ENCODE results near the gene LAG3.
A peak's percentile ranks its signal among the peaks of the same experiment; 100 is the strongest.

LAG3 gene

GRCh38 chr12:6753772-6754356, 18.5 kb upstream of the LAG3 start:
- no peak for DNase-seq (ENCODE audit: low read depth)
- H3K4me3 ChIP-seq (ENCODE audit: low read depth, low read length): no peak overlapping the region
- TF ChIP-seq CTCF (IDR thresholded peaks at IDR 0.05; ENCODE audit: low read depth, low read length, missing control alignments): peak; percentile 92

GRCh38 chr12:6754411-6754810, 17.9 kb upstream of the LAG3 start:
- no peak overlapping the region for H3K4me3 ChIP-seq (ENCODE audit: low read depth, low read length)
- TF ChIP-seq CTCF (IDR thresholded peaks at IDR 0.05; ENCODE audit: low read depth, low read length, missing control alignments): no peak
- DNase-seq (ENCODE audit: low read depth): no peak

- no peak for TF ChIP-seq CTCF (IDR thresholded peaks at IDR 0.05; ENCODE audit: low read depth, low read length, missing control alignments)
- DNase-seq (ENCODE audit: low read depth): no peak
- no peak overlapping the region for H3K4me3 ChIP-seq (ENCODE audit: low read depth, low read length)
These were observed 15.2 kb upstream of the LAG3 start for GRCh38 chr12:6757028-6757690.

- DNase-seq (ENCODE audit: low read depth): no peak
- no peak for TF ChIP-seq CTCF (IDR thresholded peaks at IDR 0.05; ENCODE audit: low read depth, low read length, missing control alignments)
- no peak overlapping the region for H3K4me3 ChIP-seq (ENCODE audit: low read depth, low read length)
These were observed 13.7 kb upstream of the LAG3 start for GRCh38 chr12:6758506-6759095.

- no peak overlapping the region for H3K4me3 ChIP-seq (ENCODE audit: low read depth, low read length)
- TF ChIP-seq CTCF (IDR thresholded peaks at IDR 0.05; ENCODE audit: low read depth, low read length, missing control alignments): no peak
- DNase-seq (ENCODE audit: low read depth): no peak
These were observed 12.6 kb upstream of the LAG3 start for GRCh38 chr12:6759741-6760140.

- no peak for DNase-seq (ENCODE audit: low read depth)
- TF ChIP-seq CTCF (IDR thresholded peaks at IDR 0.05; ENCODE audit: low read depth, low read length, missing control alignments): no peak
- no peak overlapping the region for H3K4me3 ChIP-seq (ENCODE audit: low read depth, low read length)
These were observed 8.9 kb upstream of the LAG3 start for GRCh38 chr12:6763380-6763779.

All from GM12864 (cell line).